ENCODE results near the gene RARA.

The RARA gene

GRCh38 chr17:40320756-40321523 is 12.0 kb downstream of the RARA start:
- no peak for DNase-seq (ENCODE audit: low read depth)
- peak overlapping the region; percentile 87 for H3K4me3 ChIP-seq (ENCODE audit: low read length)
- TF ChIP-seq CTCF (conservative IDR thresholded peaks at IDR 0.05; ENCODE audit: low read depth, low read length), result no peak

GRCh38 chr17:40321524-40321929 is 12.5 kb downstream of the RARA start:
- no peak for TF ChIP-seq CTCF (conservative IDR thresholded peaks at IDR 0.05; ENCODE audit: low read depth, low read length)
- peak overlapping the region; percentile 87 for H3K4me3 ChIP-seq (ENCODE audit: low read length)
- no peak for DNase-seq (ENCODE audit: low read depth)

GRCh38 chr17:40321961-40322357 is 13.0 kb downstream of the RARA start:
- TF ChIP-seq CTCF (conservative IDR thresholded peaks at IDR 0.05; ENCODE audit: low read depth, low read length), result no peak
- peak overlapping the region; percentile 87 for H3K4me3 ChIP-seq (ENCODE audit: low read length)
- no peak for DNase-seq (ENCODE audit: low read depth)

GRCh38 chr17:40322358-40323315 is 13.7 kb downstream of the RARA start:
- no peak for DNase-seq (ENCODE audit: low read depth)
- H3K4me3 ChIP-seq (ENCODE audit: low read length), result peak overlapping the region; percentile 87
- no peak for TF ChIP-seq CTCF (conservative IDR thresholded peaks at IDR 0.05; ENCODE audit: low read depth, low read length)

- H3K4me3 ChIP-seq (ENCODE audit: low read length), result no peak overlapping the region
- TF ChIP-seq CTCF (conservative IDR thresholded peaks at IDR 0.05; ENCODE audit: low read depth, low read length), result no peak
- no peak for DNase-seq (ENCODE audit: low read depth)
These were observed 14.7 kb downstream of the RARA start for GRCh38 chr17:40323391-40324381.

- DNase-seq (ENCODE audit: low read depth), result no peak
- H3K4me3 ChIP-seq (ENCODE audit: low read length), result no peak overlapping the region
- no peak for TF ChIP-seq CTCF (conservative IDR thresholded peaks at IDR 0.05; ENCODE audit: low read depth, low read length)
These were observed 16.4 kb downstream of the RARA start for GRCh38 chr17:40325156-40326013.
